Ecto neural progenitor cell (in vitro differentiated cells): ENCODE measurements around the gene KCTD7.
A peak's percentile ranks its signal among the peaks of the same experiment; 100 is the strongest.
"Not testable (repeated sequence)": the region's sequence is repeated elsewhere in the genome, so short reads cannot be mapped to it uniquely, and the experiment has no call there.

Experiments
- DNase-seq: peaks from one replicate; pipeline ENCODE4 v3.0.0-alpha.2; 2018; ENCODE audit warnings: low spot score

KCTD7 gene

DNA sequence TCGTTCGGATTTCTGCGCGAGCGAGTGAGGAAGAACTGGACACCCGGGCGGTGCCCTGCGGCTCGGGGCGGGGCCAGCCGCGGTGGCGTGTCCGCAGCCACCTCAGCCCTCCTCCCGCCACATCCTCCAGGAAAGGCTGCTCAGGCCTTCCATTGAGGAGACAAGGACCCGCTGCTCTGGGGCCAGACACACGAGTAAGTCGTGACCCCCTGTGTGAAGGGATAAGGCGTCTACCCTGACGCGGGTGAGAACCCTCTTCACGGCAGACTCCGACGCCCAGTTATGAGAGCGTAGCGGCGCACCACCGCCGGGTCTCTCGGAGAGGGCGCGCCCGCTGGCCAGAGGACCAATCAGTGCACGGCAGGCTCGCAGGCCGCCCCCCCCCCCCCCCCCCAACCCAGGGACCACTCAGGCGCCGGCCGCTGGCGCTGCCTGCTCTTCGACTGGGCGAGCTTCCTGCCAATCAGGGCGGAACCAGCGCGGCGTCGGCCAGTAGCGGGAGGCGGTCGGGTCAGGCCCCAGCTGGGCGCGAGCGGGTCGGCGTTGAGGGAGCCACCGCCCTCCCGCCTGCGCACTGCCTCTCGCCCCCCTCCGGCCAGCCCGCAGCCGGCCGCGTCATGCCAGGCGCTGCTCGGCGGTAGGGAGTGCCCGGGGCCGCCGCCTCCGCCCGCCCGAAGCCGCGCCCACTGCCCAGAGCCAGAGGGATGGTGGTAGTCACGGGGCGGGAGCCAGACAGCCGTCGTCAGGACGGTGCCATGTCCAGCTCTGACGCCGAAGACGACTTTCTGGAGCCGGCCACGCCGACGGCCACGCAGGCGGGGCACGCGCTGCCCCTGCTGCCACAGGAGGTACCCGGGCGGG, at the start of gene KCTD7:
TSS of gene KCTD7 (plus strand) at position 521 of the 861 bp plus-strand sequence. CDS start at position 705, 184 bp downstream.
- peak; percentile 99 for DNase-seq

DNA sequence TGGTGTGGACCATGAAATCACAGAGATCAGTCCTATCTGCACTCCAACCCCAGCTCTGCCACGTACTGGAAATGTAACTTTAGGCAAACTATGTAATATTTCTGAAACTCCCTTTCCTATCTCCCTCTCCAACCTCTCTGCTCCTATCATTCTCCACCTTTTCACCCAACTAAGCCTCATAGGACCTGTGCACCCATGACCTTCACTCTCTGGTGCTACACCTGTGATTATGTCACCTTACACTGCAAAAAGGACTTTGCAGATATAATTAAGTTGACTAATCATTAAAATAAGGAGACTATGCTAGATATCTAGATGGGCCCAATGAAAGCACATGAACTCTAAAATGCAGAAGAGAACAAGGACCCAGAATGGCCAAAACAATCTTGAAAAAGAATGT, 48.3 kb upstream of the KCTD7 start:
- DNase-seq, result not testable (repeated sequence)

DNA sequence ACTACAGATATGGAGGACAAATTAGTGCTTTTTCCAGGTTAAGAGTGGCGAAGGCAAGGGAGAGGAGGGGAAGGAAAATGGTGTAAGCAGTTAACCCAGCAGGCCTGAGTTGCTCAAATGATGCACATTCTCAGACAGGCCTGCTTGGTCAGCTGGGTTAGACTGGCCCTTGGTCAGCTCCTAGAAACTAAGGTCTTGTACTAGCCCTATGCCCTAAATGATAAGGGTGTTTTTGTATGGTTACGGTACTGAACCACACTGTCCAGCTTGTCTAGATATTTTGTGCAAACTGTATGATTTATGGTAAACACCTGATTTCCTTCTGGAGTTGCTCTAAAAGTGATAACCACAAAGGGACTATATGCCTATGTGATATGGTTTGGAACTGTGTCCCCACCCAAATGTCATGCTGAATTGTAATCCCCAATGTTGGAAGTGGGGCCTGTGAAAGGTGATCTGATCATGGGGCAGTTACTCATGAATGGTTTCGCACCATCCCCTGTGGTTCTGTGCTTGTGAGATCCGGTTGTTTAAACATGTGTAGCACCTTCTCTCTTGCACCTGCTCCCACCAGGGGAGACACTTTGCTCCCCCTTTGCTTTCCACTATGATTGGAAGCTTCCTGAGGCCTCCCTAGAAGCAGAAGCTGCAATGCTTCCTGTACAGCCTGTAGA, 45.7 kb upstream of the KCTD7 start:
- DNase-seq, result not testable (repeated sequence)

DNA sequence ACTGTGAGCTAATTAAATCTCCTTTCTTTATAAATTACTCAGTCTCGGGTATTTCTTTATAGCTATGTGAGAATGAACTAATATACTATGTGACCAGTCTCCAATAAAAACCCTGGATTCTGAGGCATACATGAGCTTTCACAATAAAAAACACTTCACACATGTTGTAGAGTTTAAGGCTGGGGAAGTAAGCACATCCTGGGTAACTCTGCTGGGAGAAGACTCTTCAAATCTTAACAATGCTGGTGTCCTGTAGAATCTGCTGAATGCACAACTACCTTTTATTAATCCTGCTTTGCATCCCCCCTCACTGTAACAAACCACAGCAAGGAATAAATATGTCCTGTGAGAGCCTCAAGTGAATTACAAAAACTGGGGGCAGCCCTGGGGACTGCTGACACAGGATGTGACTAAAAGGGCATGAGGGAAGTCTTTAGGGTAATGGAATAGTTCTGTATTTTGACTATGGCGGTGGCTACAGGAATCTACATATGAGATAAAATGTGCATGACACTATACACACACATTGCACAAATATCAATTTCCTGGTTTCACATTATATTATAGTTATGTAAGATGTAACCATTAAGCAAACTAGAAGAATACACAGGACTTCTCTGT, 45.1 kb upstream of the KCTD7 start:
- DNase-seq, result no peak

DNA sequence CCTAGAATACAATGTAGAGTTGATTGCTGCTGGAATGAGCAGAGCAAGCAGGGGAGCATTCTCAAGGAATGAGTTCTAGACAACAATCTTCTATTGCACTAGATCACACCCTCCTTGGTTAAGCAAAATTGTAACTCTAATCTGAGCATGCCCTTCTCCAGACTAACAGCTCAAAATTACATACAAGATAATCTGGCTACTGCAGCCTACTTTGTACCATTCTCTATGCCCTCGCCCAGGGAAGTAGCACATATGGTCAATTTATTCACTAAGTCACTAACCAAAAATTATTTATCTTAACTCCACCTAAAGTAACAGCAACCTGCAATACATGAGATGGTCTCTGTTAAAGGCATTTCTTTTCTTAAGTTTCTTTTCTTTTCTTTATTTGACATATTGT, 42.5 kb upstream of the KCTD7 start:
- DNase-seq, result no peak

DNA sequence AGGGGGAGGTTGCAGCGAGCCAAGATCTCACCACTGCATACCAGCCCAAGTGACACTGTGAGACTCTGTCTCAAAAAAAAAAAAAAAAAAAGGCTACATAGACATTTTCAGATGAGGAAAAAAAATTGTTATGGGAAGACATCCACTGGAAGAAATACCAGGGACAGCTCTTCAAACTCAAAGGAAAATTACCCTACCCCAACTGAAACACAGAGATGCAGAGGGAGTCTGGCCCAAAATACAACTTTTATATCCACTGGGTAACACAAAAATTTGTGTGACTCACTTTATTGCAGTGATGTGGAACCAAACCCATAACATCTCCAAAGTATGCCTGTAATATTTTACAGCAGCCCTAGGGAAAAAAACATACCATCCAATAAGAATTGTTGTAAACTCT, 40.5 kb upstream of the KCTD7 start:
- DNase-seq, result not testable (repeated sequence)

DNA sequence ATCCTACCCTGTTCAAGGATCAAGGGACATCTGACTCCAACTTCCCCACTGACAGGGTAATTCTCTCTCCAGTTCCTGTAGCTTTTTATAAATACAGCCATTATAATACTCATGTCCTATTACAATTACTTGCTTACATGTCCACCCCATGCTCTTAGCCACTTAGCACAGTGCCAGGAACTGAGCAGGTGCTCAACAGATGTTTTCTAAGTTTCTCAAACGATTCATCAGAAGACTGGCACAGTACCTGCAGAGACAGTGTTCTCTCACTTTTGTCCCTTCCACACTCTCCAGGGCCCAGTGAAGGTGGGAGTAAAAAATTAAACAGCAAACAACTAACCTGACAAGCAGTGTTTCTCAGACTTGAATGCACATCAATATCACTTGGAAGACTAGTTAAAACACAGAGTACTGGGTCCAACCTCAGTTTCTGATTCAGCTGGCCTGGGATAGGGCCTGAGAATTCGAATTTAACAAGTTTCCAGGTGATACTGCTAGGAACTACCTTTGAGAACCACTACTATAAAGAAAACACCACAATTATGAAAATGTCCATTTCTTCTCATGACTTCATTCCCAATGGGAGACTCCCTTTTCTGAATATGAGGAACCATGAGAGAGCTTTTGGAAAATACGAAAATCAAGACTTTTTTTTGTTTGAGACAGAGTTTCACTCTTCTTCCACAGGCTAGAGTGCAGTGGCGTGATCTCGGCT, 39.7 kb upstream of the KCTD7 start:
- DNase-seq, result not testable (repeated sequence)

DNA sequence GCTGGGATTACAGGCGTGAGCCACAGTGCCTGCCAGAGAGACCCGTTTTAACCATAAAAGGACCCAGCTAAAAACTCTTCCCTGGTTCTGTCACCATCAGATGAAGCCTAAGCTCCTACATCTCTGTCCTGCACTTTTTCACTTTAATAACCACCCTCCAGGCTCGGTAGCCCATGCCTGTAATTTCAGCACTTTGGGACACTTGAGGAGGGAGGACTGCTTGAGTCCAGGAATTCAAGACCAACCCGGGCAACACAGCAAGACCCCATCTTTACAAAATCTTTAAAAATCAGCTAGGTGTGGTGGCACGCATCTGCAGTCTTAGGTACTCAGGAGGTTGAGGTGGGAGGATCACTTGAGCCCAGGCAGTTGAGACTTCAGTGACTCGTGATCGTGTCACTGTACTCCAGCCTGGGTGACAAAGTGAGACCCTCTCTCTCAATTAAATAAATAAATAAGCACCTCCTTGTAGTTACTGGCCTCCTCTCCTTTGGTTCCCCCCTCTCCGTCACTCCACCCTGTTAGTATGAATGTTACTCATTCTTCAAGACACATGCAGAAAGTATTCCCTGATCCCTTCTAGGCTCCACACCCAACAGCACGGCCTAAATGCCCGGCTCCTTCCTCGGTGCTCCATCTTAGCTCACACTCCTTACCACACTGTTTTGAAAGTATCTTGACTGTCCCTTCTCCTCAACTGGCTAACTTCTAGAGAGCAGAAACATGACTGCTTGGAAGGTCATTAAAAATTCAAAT, 38.2 kb upstream of the KCTD7 start:
- DNase-seq, result not testable (repeated sequence)

DNA sequence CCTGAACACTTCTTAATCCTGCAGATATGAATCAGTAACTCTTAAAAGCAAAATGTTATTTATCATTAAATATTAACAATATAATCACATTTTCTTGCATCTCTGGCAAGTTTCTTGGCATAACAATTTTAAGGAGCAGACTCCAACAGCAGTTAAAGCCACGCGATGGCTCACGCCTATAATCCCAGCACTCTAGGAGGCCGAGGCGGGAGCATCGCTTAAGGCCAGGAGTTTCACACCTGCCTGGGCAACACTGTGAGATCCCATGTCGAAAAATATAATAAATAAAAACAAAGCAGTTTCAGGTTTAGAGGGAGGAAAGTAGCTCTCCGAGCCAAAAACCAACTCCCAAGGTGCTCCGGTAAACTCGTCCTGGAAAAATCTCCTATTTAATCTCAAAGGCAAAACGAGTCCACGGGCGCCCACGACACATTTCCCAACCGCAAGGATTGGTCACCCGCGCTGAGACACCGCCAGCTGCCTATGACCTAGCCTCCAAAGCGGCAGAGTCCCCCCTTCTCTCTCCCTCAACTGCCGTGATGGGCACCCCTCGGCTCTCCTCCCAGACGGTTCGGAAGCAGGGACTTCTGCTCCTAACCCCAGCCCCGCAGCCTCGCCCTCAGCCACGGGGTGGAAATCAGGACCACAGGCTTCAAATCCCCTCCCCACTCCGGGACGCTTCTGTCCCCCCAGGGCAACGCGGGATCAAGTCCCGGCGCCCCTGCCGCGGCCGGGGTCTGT, 37.5 kb upstream of the KCTD7 start:
- DNase-seq, result not testable (repeated sequence)

DNA sequence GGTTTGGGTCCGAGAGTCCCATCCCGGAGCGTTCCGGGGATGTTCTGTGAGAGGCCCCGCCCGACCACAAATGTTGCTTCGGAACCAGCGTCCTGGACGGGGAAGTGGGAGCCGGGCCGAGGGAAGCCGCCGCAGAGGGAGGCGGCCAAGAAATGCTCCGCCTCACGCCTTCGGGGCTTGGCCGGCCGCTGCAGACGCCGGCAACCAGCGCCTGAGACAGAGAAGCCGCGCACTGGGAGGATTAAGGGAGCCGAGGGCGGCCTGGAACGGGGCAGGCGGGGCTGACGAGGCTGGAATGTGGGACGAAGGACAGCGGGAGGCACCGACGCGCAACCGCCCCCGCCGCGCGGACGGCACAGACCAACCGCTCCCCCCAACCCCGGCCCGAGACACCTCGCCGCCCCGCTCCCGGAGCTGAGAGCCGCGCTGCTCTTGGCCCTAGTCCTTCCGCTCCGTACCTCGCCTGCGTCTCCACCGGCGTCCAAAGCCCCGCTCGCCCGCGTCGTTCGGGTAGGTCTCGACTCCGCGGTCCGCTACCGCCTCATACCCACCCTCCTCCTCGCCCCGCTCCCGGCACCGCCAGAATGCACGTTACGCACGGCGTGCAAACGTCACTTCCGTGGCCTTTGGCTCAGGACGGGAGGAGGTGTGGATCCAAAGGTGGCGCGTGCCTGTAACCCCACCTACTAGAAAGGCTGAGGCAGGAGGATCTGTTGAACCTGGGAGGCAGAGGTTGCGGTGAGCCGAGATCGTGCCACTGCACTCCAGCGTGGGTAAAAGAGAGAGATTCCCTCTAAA, 36.7 kb upstream of the KCTD7 start:
- DNase-seq, result peak; percentile 90

DNA sequence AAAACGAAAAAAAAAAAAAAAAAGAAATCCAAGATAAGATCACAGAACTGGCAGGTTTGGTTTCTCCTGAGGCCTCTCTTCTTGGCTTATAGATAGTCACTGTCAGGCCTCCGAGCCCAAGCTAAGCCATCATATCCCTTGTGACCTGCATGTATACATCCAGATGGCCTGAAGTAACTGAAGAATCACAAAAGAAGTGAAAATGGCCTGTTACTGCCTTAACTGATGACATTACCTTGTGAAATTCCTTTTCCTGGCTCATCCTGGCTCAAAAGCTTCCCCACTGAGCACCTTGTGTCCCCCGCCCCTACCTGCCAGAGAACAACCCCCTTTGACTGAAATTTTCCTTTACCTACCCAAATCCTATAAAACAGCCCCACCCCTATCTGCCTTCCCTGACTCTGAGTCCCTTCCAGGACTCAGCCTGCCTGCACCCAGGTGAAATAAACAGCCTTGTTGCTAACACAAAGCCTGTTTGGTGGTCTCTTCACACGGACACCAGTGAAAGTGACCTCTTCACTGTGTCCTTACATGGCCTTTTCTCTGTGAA, 36.0 kb upstream of the KCTD7 start:
- DNase-seq, result not testable (repeated sequence)

DNA sequence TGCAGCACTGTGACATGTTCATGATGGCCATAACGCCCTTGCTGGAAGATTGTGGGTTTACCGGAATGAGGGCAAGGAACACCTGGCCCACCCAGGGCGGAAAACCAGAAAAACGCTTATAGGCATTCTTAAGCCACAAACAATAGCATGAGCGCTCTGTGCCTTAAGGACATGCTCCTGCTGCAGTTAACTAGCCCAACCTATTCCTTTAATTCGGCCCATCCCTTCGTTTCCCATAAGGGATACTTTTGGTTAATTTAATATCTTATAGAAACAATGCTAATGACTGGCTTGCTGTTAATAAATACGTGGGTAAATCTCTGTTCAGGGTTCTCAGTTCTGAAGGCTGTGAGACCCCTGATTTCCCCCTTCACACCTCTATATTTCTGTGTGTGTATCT, 34.6 kb upstream of the KCTD7 start:
- not testable (repeated sequence) for DNase-seq

DNA sequence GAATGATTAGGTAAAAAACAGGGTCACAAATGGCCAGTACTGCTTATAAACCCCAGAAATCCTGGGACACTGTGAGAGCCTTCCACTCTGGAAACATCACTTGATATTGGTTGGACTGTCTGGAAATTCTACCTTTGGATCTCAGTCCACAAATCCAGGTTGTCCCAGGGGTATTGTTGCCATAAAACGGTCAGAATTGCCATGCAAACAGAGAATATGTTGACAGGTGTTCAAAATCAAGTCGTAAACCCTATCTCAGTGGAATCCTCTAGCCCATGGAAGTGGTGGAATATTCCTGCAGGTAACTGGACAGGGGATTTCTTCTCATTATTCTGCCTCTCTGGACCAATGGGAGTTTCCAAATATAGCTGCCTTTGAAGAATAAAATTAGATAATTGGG, 31.2 kb upstream of the KCTD7 start:
- no peak for DNase-seq

DNA sequence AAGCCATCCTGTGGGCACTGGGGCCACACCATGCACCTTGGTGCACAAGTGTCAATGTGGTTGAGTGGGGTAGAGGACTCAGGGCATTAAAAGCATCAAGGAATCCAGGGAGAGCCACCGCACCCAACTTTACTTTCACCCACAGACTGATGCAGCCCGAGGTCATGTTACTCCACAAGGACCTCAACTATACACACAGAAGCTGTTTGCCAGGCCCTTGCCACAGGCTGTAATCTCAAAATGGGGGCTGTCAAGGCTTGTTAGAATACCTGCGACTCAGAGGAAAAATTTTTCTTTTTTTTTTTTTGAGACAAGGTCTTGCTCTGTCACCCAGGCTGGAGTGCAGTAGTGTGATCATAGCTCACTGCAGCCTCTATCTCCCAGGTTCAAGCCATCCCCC, 26.5 kb upstream of the KCTD7 start:
- no peak for DNase-seq

DNA sequence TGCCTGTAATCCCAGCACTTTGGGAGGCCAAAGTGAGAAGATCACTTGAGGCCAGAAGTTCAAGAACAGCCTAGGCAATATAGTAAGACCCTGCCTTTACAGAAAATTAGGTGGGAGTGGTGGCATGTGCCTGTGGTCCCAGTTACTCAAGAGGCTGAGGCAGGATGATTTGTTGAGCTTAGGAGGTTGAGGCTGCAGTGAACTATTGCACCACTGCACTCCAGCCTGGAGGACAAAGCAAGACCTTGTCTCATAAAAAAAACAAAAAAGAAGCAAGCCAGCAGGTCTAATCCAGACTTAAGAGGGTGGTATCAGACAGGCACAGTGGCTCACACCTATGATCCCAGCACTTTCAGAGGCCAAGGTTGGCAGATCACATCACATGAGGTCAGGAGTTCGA, 24.5 kb upstream of the KCTD7 start:
- DNase-seq, result no peak

DNA sequence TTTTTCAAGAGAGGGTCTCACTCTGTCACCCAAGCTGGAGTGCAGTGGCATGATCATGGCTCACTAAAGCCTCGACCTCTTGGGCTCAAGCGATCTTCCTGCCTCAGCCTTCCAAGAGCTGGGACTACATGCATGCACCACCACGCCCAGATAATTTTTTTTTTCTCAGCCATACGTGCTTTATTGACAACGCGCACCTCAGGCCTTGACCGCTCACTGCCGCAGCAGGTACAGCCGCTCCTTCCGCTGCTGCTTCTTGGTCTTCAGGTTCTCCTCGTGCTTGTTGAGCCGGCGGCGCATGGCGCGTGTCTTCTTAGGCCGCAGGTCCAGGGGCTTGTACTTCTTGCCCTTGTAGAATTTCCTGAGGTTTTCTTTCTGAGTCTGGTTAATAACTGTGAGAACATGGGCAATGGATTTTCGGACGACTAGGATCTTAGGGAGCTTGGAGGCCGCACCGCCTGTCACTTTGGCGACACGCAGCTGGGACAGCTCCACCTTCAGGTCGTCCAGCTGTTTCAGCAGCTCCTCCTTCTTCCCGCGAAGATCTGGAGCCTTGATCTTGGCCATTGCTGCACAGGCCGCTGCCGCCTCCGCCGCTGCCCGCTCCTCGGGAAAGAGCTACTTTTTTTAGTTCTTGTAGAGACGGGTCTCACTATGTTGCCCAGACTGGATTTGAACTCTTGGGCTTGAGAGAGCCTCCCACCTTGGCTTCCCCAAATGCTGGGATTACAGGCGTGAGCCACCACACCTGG, 22.0 kb upstream of the KCTD7 start:
- DNase-seq, result not testable (repeated sequence)

DNA sequence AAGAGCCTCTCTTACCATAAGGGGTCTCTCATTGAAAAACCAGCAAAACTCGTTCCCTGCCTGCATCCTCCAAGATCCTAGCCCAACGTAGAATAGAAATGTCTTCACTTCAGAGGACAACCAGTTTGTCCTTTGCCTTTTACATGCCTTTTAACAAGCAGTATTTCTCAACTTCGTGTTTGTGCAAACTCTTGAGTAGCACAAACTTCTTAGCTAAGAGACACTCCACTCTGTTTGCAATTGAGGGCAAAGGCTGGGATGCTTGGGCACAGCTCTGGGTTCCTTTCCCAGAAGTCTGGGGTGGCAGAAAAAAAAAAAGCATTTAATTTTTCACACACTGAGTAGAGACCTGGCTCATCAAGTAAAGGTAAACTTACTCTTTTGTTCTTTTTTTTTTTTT, 19.5 kb upstream of the KCTD7 start:
- DNase-seq, result no peak

DNA sequence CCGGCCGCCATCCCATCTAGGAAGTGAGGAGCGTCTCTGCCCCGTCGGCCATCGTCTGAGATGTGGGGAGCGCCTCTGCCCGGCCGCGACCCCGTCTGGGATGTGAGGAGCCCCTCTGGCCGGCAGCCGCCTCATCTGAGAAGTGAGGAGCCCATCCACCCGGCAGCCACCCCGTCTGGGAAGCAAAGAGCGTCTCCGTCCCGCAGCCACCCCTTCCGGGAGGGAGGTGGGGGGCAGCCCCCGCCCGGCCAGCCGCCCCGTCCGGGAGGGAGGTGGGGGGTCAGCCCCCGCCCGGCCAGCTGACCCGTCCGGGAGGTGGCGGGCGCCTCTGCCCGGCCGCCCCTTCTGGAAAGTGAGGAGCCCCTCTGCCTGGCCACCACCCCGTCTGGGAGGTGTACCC, 14.1 kb upstream of the KCTD7 start:
- not testable (repeated sequence) for DNase-seq

DNA sequence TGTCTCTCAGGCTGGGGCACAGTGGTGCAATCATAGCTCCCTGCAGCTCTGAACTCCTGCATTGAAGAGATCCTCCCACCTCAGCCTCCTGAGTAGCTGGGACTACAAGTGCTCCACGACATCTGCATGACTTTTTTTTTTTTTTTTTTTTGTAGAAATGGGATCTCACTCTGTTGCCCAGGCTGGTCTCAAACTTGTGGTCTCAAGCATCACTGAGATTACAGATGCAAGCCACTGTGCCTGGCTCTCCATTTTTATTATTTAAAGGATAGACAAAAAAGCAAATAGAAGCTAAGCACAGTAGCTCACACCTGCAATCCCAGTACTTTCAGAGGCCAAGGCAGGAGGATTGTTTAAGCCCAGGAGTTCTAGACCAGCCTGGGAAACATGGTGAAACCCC, 13.0 kb upstream of the KCTD7 start:
- DNase-seq, result no peak
